GM10248 (cell line): ENCODE data around the gene C10orf143.
"Not testable (repeated sequence)": the region's sequence is repeated elsewhere in the genome, so short reads cannot be mapped to it uniquely, and the experiment has no call there.

Experiments
- CTCF ChIA-PET: fragments of 300-600 bp; sonication (Branson Sonifier 250); formaldehyde crosslinking; extraction: SDS; loops from one replicate; lab custom pipeline; 2021; ENCODE audit warnings: antibody characterized with exemption; lab: Yijun Ruan, JAX
- POLR2A ChIA-PET: fragments of 350-650 bp; sonication (Branson Sonifier 250); formaldehyde crosslinking; extraction: SDS; loops from one replicate; lab custom pipeline; 2020; ENCODE audit warnings: antibody characterized with exemption; lab: Yijun Ruan, JAX
- DNase-seq: peaks from one replicate; pipeline ENCODE4 v3.0.0; 2012; ENCODE audit errors: extremely low spot score
- CTCF ChIP-seq: IDR thresholded peaks from 2 replicates; pipeline ENCODE4 v1.5.1; 2012; ENCODE audit warnings: mild to moderate bottlenecking, low read depth; ENCODE audit errors: extremely low read depth, missing control alignments, control extremely low read depth

The C10orf143 gene

GRCh38 chr10:130028465-130028819 lies 82.2 kb downstream of the C10orf143 start:
- no peak for DNase-seq
- TF ChIP-seq CTCF = no peak
- CTCF ChIA-PET = no interaction called here
- POLR2A ChIA-PET = no interaction called here

GRCh38 chr10:130027716-130028464 lies 82.7 kb downstream of the C10orf143 start:
- no peak for TF ChIP-seq CTCF
- POLR2A ChIA-PET = no interaction called here
- DNase-seq = no peak
- CTCF ChIA-PET = interaction anchor here (0.9 kb wide), 1 partner anchor 82 kb away, joined by 3 read pairs; the partner anchor contains the start of gene C10orf143

- CTCF ChIA-PET = interaction anchor here (0.9 kb wide), 1 partner anchor 83 kb away, joined by 3 read pairs; the partner anchor contains the start of gene C10orf143
- POLR2A ChIA-PET = no interaction called here
- TF ChIP-seq CTCF = no peak
- DNase-seq = no peak
Measured at GRCh38 chr10:130026670-130027456, 83.8 kb downstream of the C10orf143 start.

- no peak for DNase-seq
- no peak for TF ChIP-seq CTCF
- ChIA-PET POLR2A (no interaction called here), CTCF (no interaction called here)
Measured at GRCh38 chr10:130025811-130026485, 84.7 kb downstream of the C10orf143 start.

- ChIA-PET CTCF (no interaction called here), POLR2A (no interaction called here)
- no peak for DNase-seq
- TF ChIP-seq CTCF = no peak
Measured at GRCh38 chr10:130025326-130025725, 85.3 kb downstream of the C10orf143 start.

GRCh38 chr10:130024779-130025325 lies 85.8 kb downstream of the C10orf143 start:
- TF ChIP-seq CTCF = no peak
- no peak for DNase-seq
- ChIA-PET CTCF (no interaction called here), POLR2A (no interaction called here)

GRCh38 chr10:130024326-130024725 lies 86.3 kb downstream of the C10orf143 start:
- POLR2A ChIA-PET, CTCF ChIA-PET, DNase-seq: not testable (repeated sequence)
